ENCODE measurements around the gene GCNT4. TPM values are rescaled to one million over a fixed set of nuclear protein-coding genes. Genes with fewer than 3 reads are reported as not detected.

GCNT4 gene
- total RNA-seq, 3 donors from 2014 or later (not counting 1 experiment from before 2014, with no cell fraction given), result 0.25 to 2.0 (median 0.52) TPM

DNA sequence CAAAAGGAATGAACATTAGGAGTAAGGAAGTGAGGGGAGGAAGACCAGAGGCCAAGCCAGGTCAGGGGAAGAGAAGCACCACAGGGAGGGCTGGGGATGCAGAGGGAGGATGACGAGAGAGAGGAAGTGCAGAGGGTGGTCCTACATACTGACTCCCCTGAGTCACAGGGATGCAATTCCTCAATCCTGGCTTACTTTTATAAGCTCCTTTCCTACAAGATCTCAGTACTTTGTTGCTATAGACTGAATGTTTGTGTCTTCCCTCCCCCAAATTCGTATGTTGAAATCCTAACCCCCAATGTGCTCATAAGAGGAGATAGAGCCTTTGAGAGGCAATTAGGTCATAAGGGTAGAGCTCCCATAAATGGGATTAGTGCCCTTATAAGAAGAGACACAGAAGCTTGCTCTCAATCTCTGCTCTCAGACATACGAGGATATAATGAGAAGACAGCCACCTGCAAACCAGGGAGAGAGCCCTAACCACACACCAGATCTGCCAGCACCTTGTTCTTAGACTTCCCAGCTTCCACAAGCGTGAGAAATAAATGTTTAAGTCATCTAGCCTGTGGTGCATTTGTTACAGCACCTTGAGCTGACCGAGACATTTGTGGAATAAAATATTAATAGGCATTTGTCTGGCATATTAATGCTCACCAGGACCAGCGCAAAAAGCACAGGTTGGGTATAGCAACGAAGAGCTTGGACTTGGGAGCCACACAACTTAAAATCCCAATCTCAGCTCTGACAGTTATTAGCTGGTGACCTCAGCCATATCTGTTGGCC lies 33.4 kb downstream of the GCNT4 start:
- no peak overlapping the region for H3K4me3 Mint-ChIP-seq
- peaks cover 4 to 15% of the 10 kb centered on the region in 2 donors for H3K27me3 Mint-ChIP-seq (ENCODE audit: low read depth in 2 of 2)

DNA sequence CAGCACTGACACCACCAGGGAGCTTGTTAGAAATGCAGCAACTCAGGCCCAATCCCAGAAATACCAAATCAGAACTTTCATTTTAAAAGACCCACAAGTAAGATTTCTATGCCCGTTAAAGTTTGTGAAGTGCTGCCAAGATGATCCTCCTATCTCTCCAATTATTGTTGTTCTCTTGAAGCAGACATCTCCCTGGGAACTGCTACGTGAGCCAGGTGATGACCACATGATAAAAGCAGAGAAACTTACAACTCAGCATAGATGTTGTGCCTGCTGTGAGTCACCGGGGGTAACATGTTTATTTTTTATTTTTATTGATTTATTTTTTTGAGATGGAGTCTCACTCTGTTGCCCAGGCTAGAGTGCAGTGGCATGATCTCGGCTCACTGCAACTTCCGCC lies 34.4 kb downstream of the GCNT4 start:
- Histone ChIP-seq H3K4me1 (ENCODE audit: control insufficient read depth, insufficient read depth, low read length) (no peaks in the 10 kb centered on the region), H3K9me3 (ENCODE audit: control insufficient read depth, insufficient read depth, low read length) (no peaks in the 10 kb centered on the region), H3K27ac (ENCODE audit: low read length) (no peak overlapping the region), H3K27me3 (ENCODE audit: control insufficient read depth, insufficient read depth, low read length) (no peaks in the 10 kb centered on the region), H3K36me3 (ENCODE audit: control insufficient read depth, insufficient read depth, low read length) (no peaks in the 10 kb centered on the region), H3K4me3 (ENCODE audit: low read length) (no peak overlapping the region)
- no peaks in the 10 kb centered on the region for H3K9me3 Mint-ChIP-seq
- no peak overlapping the region for H3K27ac Mint-ChIP-seq
- WGBS (ENCODE audit: insufficient coverage), result 85% methylated on average over 5 of the region's 5 CpGs
- intact Hi-C loops (cut with micrococcal nuclease), result no loop called here
- no peaks in the 10 kb centered on the region for H3K36me3 Mint-ChIP-seq
- TF ChIP-seq, protein P1, sequence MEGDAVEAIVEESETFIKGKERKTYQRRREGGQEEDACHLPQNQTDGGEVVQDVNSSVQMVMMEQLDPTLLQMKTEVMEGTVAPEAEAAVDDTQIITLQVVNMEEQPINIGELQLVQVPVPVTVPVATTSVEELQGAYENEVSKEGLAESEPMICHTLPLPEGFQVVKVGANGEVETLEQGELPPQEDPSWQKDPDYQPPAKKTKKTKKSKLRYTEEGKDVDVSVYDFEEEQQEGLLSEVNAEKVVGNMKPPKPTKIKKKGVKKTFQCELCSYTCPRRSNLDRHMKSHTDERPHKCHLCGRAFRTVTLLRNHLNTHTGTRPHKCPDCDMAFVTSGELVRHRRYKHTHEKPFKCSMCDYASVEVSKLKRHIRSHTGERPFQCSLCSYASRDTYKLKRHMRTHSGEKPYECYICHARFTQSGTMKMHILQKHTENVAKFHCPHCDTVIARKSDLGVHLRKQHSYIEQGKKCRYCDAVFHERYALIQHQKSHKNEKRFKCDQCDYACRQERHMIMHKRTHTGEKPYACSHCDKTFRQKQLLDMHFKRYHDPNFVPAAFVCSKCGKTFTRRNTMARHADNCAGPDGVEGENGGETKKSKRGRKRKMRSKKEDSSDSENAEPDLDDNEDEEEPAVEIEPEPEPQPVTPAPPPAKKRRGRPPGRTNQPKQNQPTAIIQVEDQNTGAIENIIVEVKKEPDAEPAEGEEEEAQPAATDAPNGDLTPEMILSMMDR (IDR thresholded peaks at IDR 0.05), result no peak
- no peak overlapping the region for H3K4me3 Mint-ChIP-seq
- H3K4me1 Mint-ChIP-seq, result peaks cover 2 to 3% of the 10 kb centered on the region in 2 donors
- H3K27me3 Mint-ChIP-seq (ENCODE audit: low read depth in 2 of 2), result peaks cover 4 to 15% of the 10 kb centered on the region in 2 donors
- DNase-seq (no peak), ATAC-seq (no peak)

More for the DNA sequence above, 33.4 kb downstream of the GCNT4 start:
- H3K9me3 Mint-ChIP-seq, result no peaks in the 10 kb centered on the region
- Histone ChIP-seq H3K27me3 (ENCODE audit: control insufficient read depth, insufficient read depth, low read length) (no peaks in the 10 kb centered on the region), H3K4me3 (ENCODE audit: low read length) (no peak overlapping the region), H3K9me3 (ENCODE audit: control insufficient read depth, insufficient read depth, low read length) (no peaks in the 10 kb centered on the region), H3K4me1 (ENCODE audit: control insufficient read depth, insufficient read depth, low read length) (peaks cover 4% of the 10 kb centered on the region), H3K27ac (ENCODE audit: low read length) (no peak overlapping the region), H3K36me3 (ENCODE audit: control insufficient read depth, insufficient read depth, low read length) (no peaks in the 10 kb centered on the region)
- TF ChIP-seq, protein P1 (IDR thresholded peaks at IDR 0.05), result no peak
- no peak overlapping the region for H3K27ac Mint-ChIP-seq
- H3K4me1 Mint-ChIP-seq, result peaks cover 13% of the 10 kb centered on the region in 2 donors
- intact Hi-C loops (cut with micrococcal nuclease), result no loop called here
- no peak for ATAC-seq
- WGBS (ENCODE audit: insufficient coverage), result 77% methylated on average over 6 of the region's 7 CpGs
- no peak for DNase-seq
- H3K36me3 Mint-ChIP-seq, result no peaks in the 10 kb centered on the region

DNA sequence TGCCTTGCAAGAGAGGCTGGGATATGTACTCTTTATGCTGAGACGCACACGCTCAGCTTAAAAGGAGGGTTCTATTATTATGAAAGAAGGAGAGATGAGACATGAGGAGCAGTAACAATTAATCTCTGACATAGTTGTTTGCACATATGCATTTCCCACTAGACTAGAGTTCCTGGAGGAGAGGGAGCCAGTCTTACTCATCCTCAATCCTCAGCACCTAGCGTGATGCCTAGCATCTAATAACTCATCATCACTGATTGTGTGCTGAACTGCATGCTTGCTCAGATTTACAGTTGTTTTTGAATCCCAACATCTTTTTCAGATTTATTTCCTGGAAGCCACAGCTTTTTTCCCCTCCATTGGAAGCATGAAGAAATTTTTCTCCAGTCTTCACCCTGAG lies 35.5 kb downstream of the GCNT4 start:
- no peaks in the 10 kb centered on the region for H3K27me3 ChIP-seq (ENCODE audit: control insufficient read depth, insufficient read depth, low read length)
- ATAC-seq (no peak), DNase-seq (no peak)
- no peaks in the 10 kb centered on the region for H3K9me3 ChIP-seq (ENCODE audit: control insufficient read depth, insufficient read depth, low read length)
- intact Hi-C loops (cut with micrococcal nuclease), result no loop called here
- H3K4me3 ChIP-seq (ENCODE audit: low read length), result no peak overlapping the region
- TF ChIP-seq, protein P1 (IDR thresholded peaks at IDR 0.05), result no peak
- Mint-ChIP-seq H3K27me3 (ENCODE audit: low read depth in 2 of 2) (peaks cover 4 to 15% of the 10 kb centered on the region in 2 donors), H3K9me3 (no peaks in the 10 kb centered on the region), H3K4me3 (no peak overlapping the region), H3K27ac (no peak overlapping the region), H3K4me1 (no peaks in the 10 kb centered on the region), H3K36me3 (no peaks in the 10 kb centered on the region)
- 93% methylated on average over 3 of the region's 3 CpGs for WGBS (ENCODE audit: insufficient coverage)
- no peaks in the 10 kb centered on the region for H3K4me1 ChIP-seq (ENCODE audit: control insufficient read depth, insufficient read depth, low read length)
- H3K36me3 ChIP-seq (ENCODE audit: control insufficient read depth, insufficient read depth, low read length), result no peaks in the 10 kb centered on the region
- H3K27ac ChIP-seq (ENCODE audit: low read length), result no peak overlapping the region
